WTC11 (cell line): ENCODE results near the gene LARGE1. TPM values are rescaled to one million over a fixed set of nuclear protein-coding genes. Genes with fewer than 3 reads are reported as not detected.

ENCODE experiments used
- AFF4 ChIP-seq: sonication (generic); formaldehyde crosslinking; IDR thresholded peaks from 2 replicates; pipeline ENCODE4 v1.8.1; 2023; ENCODE audit warnings: mild to moderate bottlenecking, missing genetic modification reagents, borderline replicate concordance
- ARID4B ChIP-seq: sonication (generic); formaldehyde crosslinking; IDR thresholded peaks from 2 replicates; pipeline ENCODE4 v1.8.0; 2023; ENCODE audit warnings: missing genetic modification reagents, mild to moderate bottlenecking, borderline replicate concordance
- ATF1 ChIP-seq: sonication (generic); formaldehyde crosslinking; IDR thresholded peaks from 2 replicates; pipeline ENCODE4 v1.8.1; 2023; ENCODE audit warnings: mild to moderate bottlenecking, moderate library complexity, missing genetic modification reagents
- CBFB ChIP-seq: sonication (generic); formaldehyde crosslinking; IDR thresholded peaks from 2 replicates; pipeline ENCODE4 v1.8.1; 2022; ENCODE audit warnings: mild to moderate bottlenecking, low read depth, missing genetic modification reagents
- CTCF ChIP-seq: fragments of 200-600 bp; IDR thresholded peaks from 2 replicates; pipeline ENCODE4 v1.8.0; 2022; ENCODE audit warnings: antibody characterized with exemption
- EMX1 ChIP-seq: fragments of 250-450 bp; sonication (Bioruptor Pico); IDR thresholded peaks from 2 replicates; pipeline ENCODE4 v1.8.0; 2021; ENCODE audit warnings: mild to moderate bottlenecking
- FOXJ3 ChIP-seq: sonication (generic); formaldehyde crosslinking; IDR thresholded peaks from 2 replicates; pipeline ENCODE4 v1.9.0; 2021; ENCODE audit warnings: missing genetic modification reagents, mild to moderate bottlenecking, borderline replicate concordance
- HMGXB4 ChIP-seq: sonication (generic); formaldehyde crosslinking; IDR thresholded peaks from 2 replicates; pipeline ENCODE4 v1.8.1; 2023; ENCODE audit warnings: mild to moderate bottlenecking, moderate library complexity, missing genetic modification reagents
- JUN ChIP-seq: sonication (generic); formaldehyde crosslinking; IDR thresholded peaks from 2 replicates; pipeline ENCODE4 v1.8.0; 2023; ENCODE audit warnings: mild to moderate bottlenecking, missing genetic modification reagents
- MAX ChIP-seq: sonication (generic); formaldehyde crosslinking; IDR thresholded peaks from 2 replicates; pipeline ENCODE4 v1.8.0; 2022; ENCODE audit warnings: mild to moderate bottlenecking, missing genetic modification reagents
- STAT6 ChIP-seq: sonication (generic); formaldehyde crosslinking; conservative IDR thresholded peaks from 2 replicates; pipeline ENCODE4 v1.8.1; 2023; ENCODE audit warnings: mild to moderate bottlenecking, low read depth, missing genetic modification reagents, moderate library complexity
- ZMAT4 ChIP-seq: fragments of 250-450 bp; sonication (Bioruptor Pico); IDR thresholded peaks from 2 replicates; pipeline ENCODE4 v1.9.0; 2021; ENCODE audit warnings: mild to moderate bottlenecking
- ZNF232 ChIP-seq: sonication (generic); formaldehyde crosslinking; IDR thresholded peaks from 2 replicates; pipeline ENCODE4 v1.8.0; 2022; ENCODE audit warnings: mild to moderate bottlenecking, missing genetic modification reagents
- ZNF532 ChIP-seq: fragments of 250-450 bp; sonication (Bioruptor Pico); IDR thresholded peaks from 2 replicates; pipeline ENCODE4 v1.9.0; 2021; ENCODE audit warnings: mild to moderate bottlenecking, borderline replicate concordance
- total RNA-seq: library from RNA; stranded (reverse); gene quantifications from 3 replicates; pipeline ENCODE4 v1.2.3, GENCODE V29; 2021

LARGE1 gene
- total RNA-seq, 1 experiment from 2014 or later = 72.6 TPM

- TF ChIP-seq STAT6 (CRISPR knock-in tag) (no peak), FOXJ3 (no peak), CTCF (no peak), ZMAT4 (CRISPR knock-in tag) (no peak), ZNF232 (no peak), EMX1 (CRISPR knock-in tag) (no peak), AFF4 (no peak), ATF1 (CRISPR knock-in tag) (no peak), HMGXB4 (no peak), CBFB (no peak), JUN (no peak), MAX (CRISPR knock-in tag) (no peak), ARID4B (no peak), ZNF532 (CRISPR knock-in tag) (no peak)
These were observed 194.0 kb downstream of the LARGE1 start (continued) for GRCh38 chr22:33726294-33726734.
